ENCODE results near the gene RAMAC.

RAMAC gene

GRCh38 chr15:82963471-82964341, 22.3 kb upstream of the RAMAC start:
- Histone ChIP-seq H3K4me2 (ENCODE audit: low read length) (no peak overlapping the region), H3K9me2 (ENCODE audit: low read depth, low read length) (no peaks in the 10 kb centered on the region), H3F3A (ENCODE audit: insufficient read depth, low read length) (no peaks in the 10 kb centered on the region), H4K20me1 (ENCODE audit: insufficient read depth, low read length) (no peaks in the 10 kb centered on the region), H3K9me3 (ENCODE audit: low read length) (no peaks in the 10 kb centered on the region), H2AFZ (ENCODE audit: low read length) (no peak overlapping the region), H3K36me3 (ENCODE audit: insufficient read depth, low read length) (no peaks in the 10 kb centered on the region), H3K4me3 (ENCODE audit: low read depth, low read length, poor library complexity, severe bottlenecking) (no peak overlapping the region), H3K4me1 (ENCODE audit: insufficient read depth, low read length, severe bottlenecking) (no peaks in the 10 kb centered on the region), H3K79me2 (ENCODE audit: insufficient read depth, low read length) (no peaks in the 10 kb centered on the region), H3K27ac (ENCODE audit: low read depth, low read length, poor library complexity, severe bottlenecking) (no peak overlapping the region), H3K27me3 (ENCODE audit: insufficient read depth, low read length) (no peaks in the 10 kb centered on the region), H3K9ac (ENCODE audit: low read length) (no peak overlapping the region)
- TF ChIP-seq EZH2 (IDR thresholded peaks at IDR 0.05; ENCODE audit: borderline replicate concordance, low read length) (no peak), CTCF (IDR thresholded peaks at IDR 0.05; ENCODE audit: low read length) (no peak)

GRCh38 chr15:82964890-82965289, 21.1 kb upstream of the RAMAC start:
- Histone ChIP-seq H3K27me3 (ENCODE audit: insufficient read depth, low read length) (no peaks in the 10 kb centered on the region), H3K27ac (ENCODE audit: low read depth, low read length, poor library complexity, severe bottlenecking) (no peak overlapping the region), H4K20me1 (ENCODE audit: insufficient read depth, low read length) (no peaks in the 10 kb centered on the region), H3K79me2 (ENCODE audit: insufficient read depth, low read length) (no peaks in the 10 kb centered on the region), H3K4me2 (ENCODE audit: low read length) (no peak overlapping the region), H3K4me3 (ENCODE audit: low read depth, low read length, poor library complexity, severe bottlenecking) (no peak overlapping the region), H3K9ac (ENCODE audit: low read length) (no peak overlapping the region), H3K9me3 (ENCODE audit: low read length) (no peaks in the 10 kb centered on the region), H3K9me2 (ENCODE audit: low read depth, low read length) (no peaks in the 10 kb centered on the region), H3K36me3 (ENCODE audit: insufficient read depth, low read length) (no peaks in the 10 kb centered on the region), H3F3A (ENCODE audit: insufficient read depth, low read length) (no peaks in the 10 kb centered on the region), H2AFZ (ENCODE audit: low read length) (no peak overlapping the region), H3K4me1 (ENCODE audit: insufficient read depth, low read length, severe bottlenecking) (no peaks in the 10 kb centered on the region)
- no peak for TF ChIP-seq CTCF (IDR thresholded peaks at IDR 0.05; ENCODE audit: low read length)
- no peak for TF ChIP-seq EZH2 (IDR thresholded peaks at IDR 0.05; ENCODE audit: borderline replicate concordance, low read length)

- no peaks in the 10 kb centered on the region for H3K27me3 ChIP-seq (ENCODE audit: insufficient read depth, low read length)
- H3K79me2 ChIP-seq (ENCODE audit: insufficient read depth, low read length), result no peaks in the 10 kb centered on the region
- H4K20me1 ChIP-seq (ENCODE audit: insufficient read depth, low read length), result no peaks in the 10 kb centered on the region
- H3K36me3 ChIP-seq (ENCODE audit: insufficient read depth, low read length), result no peaks in the 10 kb centered on the region
- no peak overlapping the region for H3K27ac ChIP-seq (ENCODE audit: low read depth, low read length, poor library complexity, severe bottlenecking)
- H3K4me3 ChIP-seq (ENCODE audit: low read depth, low read length, poor library complexity, severe bottlenecking), result no peak overlapping the region
- no peak overlapping the region for H3K9ac ChIP-seq (ENCODE audit: low read length)
- TF ChIP-seq CTCF (IDR thresholded peaks at IDR 0.05; ENCODE audit: low read length) (no peak), EZH2 (IDR thresholded peaks at IDR 0.05; ENCODE audit: borderline replicate concordance, low read length) (no peak)
- H3K9me2 ChIP-seq (ENCODE audit: low read depth, low read length), result no peaks in the 10 kb centered on the region
- no peaks in the 10 kb centered on the region for H3F3A ChIP-seq (ENCODE audit: insufficient read depth, low read length)
- H3K9me3 ChIP-seq (ENCODE audit: low read length), result no peaks in the 10 kb centered on the region
- H2AFZ ChIP-seq (ENCODE audit: low read length), result no peak overlapping the region
- H3K4me1 ChIP-seq (ENCODE audit: insufficient read depth, low read length, severe bottlenecking), result no peaks in the 10 kb centered on the region
- no peak overlapping the region for H3K4me2 ChIP-seq (ENCODE audit: low read length)
Measured at GRCh38 chr15:82966671-82967071, 19.3 kb upstream of the RAMAC start.

Data from OCI-LY1 (cell line).